Psoas muscle (tissue), 8 donors: ENCODE measurements around the gene ANKRD30B. TPM values are rescaled to one million over a fixed set of nuclear protein-coding genes. Genes with fewer than 3 reads are reported as not detected.
"Not testable (repeated sequence)": the region's sequence is repeated elsewhere in the genome, so short reads cannot be mapped to it uniquely, and the experiment has no call there.

ENCODE experiments used
- ATAC-seq, 4 donors: fragments of 200-7000 bp; cut with Tn5 transposase; one replicate each; pipeline ENCODE4 v1.9.1; 2020; ENCODE audit warnings: moderate library complexity in 3 of 4, mild to moderate bottlenecking in 2 of 4
- DNase-seq, 2 donors: peaks; one replicate each; pipeline ENCODE4 v3.0.0-alpha.2; 2020
- H3K27ac ChIP-seq: fragments of 200-600 bp; one replicate; pipeline ENCODE4 v1.8.0; 2022
- H3K27me3 ChIP-seq, 3 donors: fragments of 200-600 bp in 1 of 3; one replicate each; pipeline versions ENCODE4 v1.6.1 to v1.8.0; 2013 to 2022; ENCODE audit warnings: low read length in 2 of 3, mild to moderate bottlenecking in 2 of 3, moderate library complexity in 1 of 3; ENCODE audit not compliant: insufficient read depth in 3 of 3
- H3K36me3 ChIP-seq, 2 donors: fragments of 200-600 bp in 1 of 2; one replicate each; pipeline versions ENCODE4 v1.6.1 to v1.8.0; 2013 to 2022; ENCODE audit warnings: low read depth in 1 of 2, mild to moderate bottlenecking in 1 of 2, moderate library complexity in 1 of 2; ENCODE audit not compliant: insufficient read depth in 1 of 2
- H3K4me1 ChIP-seq: fragments of 200-600 bp; one replicate; pipeline ENCODE4 v1.8.0; 2022
- H3K4me3 ChIP-seq: fragments of 200-600 bp; one replicate; pipeline ENCODE4 v1.8.0; 2022; ENCODE audit warnings: mild to moderate bottlenecking
- H3K9me3 ChIP-seq: fragments of 200-600 bp; one replicate; pipeline ENCODE4 v1.8.0; 2022
- WGBS, 3 donors: extraction: QIAGEN DNeasy Blood & Tissue Kit; methylation state at CpG; one replicate each; pipeline versions ENCODE4 v1.1.6 to v1.1.7; 2013; 5-methylcytosine and 5-hydroxymethylcytosine counted together
- intact Hi-C, 2 donors: fragments of 100-400 bp; cut with DNase I; formaldehyde crosslinking; loops; one replicate each; pipeline versions ENCODE4 v1.11.0 to v1.14.2; 2022
- polyA plus RNA-seq, 3 donors: library from polyadenylated mRNA; stranded (reverse); fragments of 200-250 nt; gene quantifications; one replicate each; pipeline ENCODE4 v1.2.3, GENCODE V29; 2013
- total RNA-seq, 4 donors: library from RNA; stranded (reverse); fragmentation: NEBNext Ultra II Directional in 2 of 4; extraction: Animal tissue kit (Norgen Biotek cat#: 25700) in 2 of 4; gene quantifications; one replicate each; pipeline versions ENCODE4 v1.2.1 to v1.2.4, GENCODE V29; 2021 to 2023
- TF ChIP-seq, protein P1 (sequence below): fragments of 200-600 bp; IDR thresholded peaks from one replicate; pipeline ENCODE4 v1.8.0; 2022; ENCODE audit warnings: antibody characterized with exemption
- donor health status: healthy with polysubstance abuse.
- donor health status: DM: no; HTN: no; CAD: no; lungs with moderate emphysema.
- donor health status: Bipolar disorder and iron deficiency.
- donor health status: healthy.
- donor health status: DM: yes; HTN: yes; CAD: no.
- donor health status: DM: no; HTN: no; CAD: no.
- donor health status: DM: no; HTN: no; CAD: no.
- donor health status: DM: yes; HTN: yes; CAD: no.

Gene ANKRD30B
- total and polyA plus RNA-seq, 7 donors: 0.04 to 0.10 TPM; not detected in 5

DNA sequence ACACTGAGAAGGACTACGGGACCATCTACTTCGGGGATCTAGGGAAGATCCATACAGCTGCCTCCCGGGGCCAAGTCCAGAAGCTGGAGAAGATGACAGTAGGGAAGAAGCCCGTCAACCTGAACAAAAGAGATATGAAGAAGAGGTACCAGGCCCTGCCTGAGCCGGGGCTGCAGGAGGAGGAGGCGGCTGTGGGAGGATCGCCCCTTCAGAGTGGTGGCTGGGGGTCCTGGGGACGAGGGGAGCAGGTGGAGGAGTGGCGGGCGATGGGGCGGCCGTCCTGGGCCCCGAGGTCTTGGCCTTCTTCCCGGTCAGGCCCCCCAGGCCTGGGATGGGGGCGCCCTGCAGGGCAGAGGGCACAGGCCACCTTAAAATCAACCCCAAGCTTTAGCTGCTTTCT lies 524 bp downstream of the ANKRD30B start:
- H3K9me3 ChIP-seq: no peaks in the 10 kb centered on the region
- no peak for DNase-seq
- peaks cover 0 to 7% (median 0%) of the 10 kb centered on the region in 3 donors for H3K27me3 ChIP-seq
- no peak for ATAC-seq
- no peaks in the 10 kb centered on the region for H3K4me1 ChIP-seq
- TF ChIP-seq, protein P1, sequence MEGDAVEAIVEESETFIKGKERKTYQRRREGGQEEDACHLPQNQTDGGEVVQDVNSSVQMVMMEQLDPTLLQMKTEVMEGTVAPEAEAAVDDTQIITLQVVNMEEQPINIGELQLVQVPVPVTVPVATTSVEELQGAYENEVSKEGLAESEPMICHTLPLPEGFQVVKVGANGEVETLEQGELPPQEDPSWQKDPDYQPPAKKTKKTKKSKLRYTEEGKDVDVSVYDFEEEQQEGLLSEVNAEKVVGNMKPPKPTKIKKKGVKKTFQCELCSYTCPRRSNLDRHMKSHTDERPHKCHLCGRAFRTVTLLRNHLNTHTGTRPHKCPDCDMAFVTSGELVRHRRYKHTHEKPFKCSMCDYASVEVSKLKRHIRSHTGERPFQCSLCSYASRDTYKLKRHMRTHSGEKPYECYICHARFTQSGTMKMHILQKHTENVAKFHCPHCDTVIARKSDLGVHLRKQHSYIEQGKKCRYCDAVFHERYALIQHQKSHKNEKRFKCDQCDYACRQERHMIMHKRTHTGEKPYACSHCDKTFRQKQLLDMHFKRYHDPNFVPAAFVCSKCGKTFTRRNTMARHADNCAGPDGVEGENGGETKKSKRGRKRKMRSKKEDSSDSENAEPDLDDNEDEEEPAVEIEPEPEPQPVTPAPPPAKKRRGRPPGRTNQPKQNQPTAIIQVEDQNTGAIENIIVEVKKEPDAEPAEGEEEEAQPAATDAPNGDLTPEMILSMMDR: no peak
- no peaks in the 10 kb centered on the region for H3K36me3 ChIP-seq
- no peak overlapping the region for H3K4me3 ChIP-seq
- intact Hi-C loops: no loop called here
- WGBS, 3 donors: 32 to 40% (median 35%) methylated on average over 10 to 15 of the region's 15 CpGs
- no peak overlapping the region for H3K27ac ChIP-seq

DNA sequence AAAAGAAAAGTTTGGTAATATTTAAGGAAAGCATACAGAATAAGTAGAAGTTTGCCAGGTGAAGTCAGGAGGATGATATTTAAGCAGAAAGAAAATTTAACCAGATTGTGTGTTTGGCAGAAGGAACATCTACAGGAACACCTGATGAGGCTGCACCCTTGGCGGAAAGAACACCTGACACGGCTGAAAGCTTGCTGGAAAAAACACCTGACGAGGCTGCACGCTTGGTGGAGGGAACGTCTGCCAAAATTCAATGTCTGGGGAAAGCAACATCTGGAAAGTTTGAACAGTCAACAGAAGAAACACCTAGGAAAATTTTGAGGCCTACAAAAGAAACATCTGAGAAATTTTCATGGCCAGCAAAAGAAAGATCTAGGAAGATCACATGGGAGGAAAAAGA lies 15.6 kb downstream of the ANKRD30B start:
- 77 to 79% (median 78%) methylated on average over 5 of the region's 5 CpGs for WGBS, 3 donors
- not testable (repeated sequence) for H3K4me3 ChIP-seq, ATAC-seq, H3K27ac ChIP-seq, H3K9me3 ChIP-seq, H3K4me1 ChIP-seq, H3K27me3 ChIP-seq, DNase-seq, H3K36me3 ChIP-seq
- intact Hi-C loops: loop anchor here in 1 of 2 donors (10.0 kb wide), 1 partner anchor 59 kb away; no protein-coding TSS in a partner anchor

DNA sequence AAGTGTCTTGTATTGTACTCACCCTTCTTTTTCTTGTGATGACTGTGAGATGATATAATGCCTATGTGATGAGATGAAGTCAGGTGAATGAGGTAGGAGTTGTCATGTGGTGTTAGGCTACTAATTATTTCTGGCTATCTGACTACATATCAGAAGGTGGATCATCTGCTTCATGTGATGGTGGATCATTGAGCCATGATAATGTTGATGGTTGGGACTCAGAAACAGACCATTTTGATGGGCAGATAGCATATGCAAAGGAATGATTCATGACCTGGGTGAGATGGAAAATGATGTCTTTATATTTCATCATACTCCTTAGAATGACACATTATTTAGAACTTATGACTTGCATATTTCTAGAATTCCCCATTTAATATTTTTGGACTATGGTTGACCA lies 19.5 kb downstream of the ANKRD30B start:
- Histone ChIP-seq H3K36me3 (no peaks in the 10 kb centered on the region), H3K27ac (no peak overlapping the region), H3K27me3 (no peaks in the 10 kb centered on the region), H3K4me3 (no peak overlapping the region), H3K4me1 (no peaks in the 10 kb centered on the region), H3K9me3 (no peaks in the 10 kb centered on the region)
- ATAC-seq (no peak), DNase-seq (no peak)
- TF ChIP-seq, protein P1: no peak
- intact Hi-C loops: loop anchor here in 1 of 2 donors (10.0 kb wide), 1 partner anchor 63 kb away; no protein-coding TSS in a partner anchor

DNA sequence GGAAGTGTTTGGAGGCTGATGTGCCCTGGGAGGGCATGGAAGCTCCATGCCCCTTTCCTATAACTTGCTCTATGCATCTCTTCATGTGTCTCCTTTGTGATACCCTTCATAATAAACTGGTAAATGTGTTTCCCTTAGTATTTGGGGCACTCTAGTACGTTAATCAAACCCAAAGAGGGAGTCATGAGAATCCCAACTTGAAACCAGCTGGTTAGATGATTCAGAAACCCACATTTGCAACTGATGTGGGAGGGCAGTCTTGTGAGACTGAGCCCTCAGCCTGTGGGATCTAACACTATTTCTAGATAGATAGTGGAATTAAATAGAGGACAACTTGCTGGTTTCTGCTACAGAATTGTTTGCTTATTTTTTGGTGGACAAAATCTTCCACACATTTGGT lies 20.3 kb downstream of the ANKRD30B start:
- Histone ChIP-seq H3K4me1 (no peaks in the 10 kb centered on the region), H3K27ac (no peak overlapping the region), H3K4me3 (no peak overlapping the region), H3K9me3 (no peaks in the 10 kb centered on the region), H3K36me3 (no peaks in the 10 kb centered on the region), H3K27me3 (no peaks in the 10 kb centered on the region)
- intact Hi-C loops: loop anchor here in 1 of 2 donors (10.0 kb wide), 1 partner anchor 63 kb away; no protein-coding TSS in a partner anchor
- WGBS, 3 donors: 9 to 29% (median 10%) methylated on average over 1 of the region's 1 CpG
- ATAC-seq (no peak), DNase-seq (no peak)
- TF ChIP-seq, protein P1: no peak

DNA sequence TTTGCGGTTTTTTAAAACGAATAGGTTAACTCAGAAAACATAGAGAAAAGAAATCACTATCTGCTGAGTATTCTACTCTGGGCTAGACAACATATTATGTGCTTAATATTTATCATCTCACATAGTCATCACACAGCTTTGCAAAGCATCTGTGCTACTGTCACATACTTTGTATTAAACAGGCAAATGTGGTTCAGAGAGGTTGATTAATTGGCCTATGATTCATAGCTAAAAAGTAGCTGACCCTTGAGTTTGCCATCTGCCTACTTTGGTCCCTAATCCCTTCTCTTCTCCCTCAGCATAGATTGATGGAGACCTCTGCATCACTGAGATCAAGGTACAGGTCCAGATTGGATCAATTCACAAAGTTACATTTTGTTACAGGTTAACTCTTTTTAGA lies 21.4 kb downstream of the ANKRD30B start:
- Histone ChIP-seq H3K27ac (no peak overlapping the region), H3K4me1 (no peaks in the 10 kb centered on the region), H3K9me3 (no peaks in the 10 kb centered on the region), H3K4me3 (no peak overlapping the region), H3K27me3 (no peaks in the 10 kb centered on the region), H3K36me3 (no peaks in the 10 kb centered on the region)
- DNase-seq (no peak), ATAC-seq (no peak)
- 87 to 89% (median 89%) methylated on average over 2 of the region's 2 CpGs for WGBS, 3 donors
- TF ChIP-seq, protein P1: no peak
- intact Hi-C loops: loop anchor here in 1 of 2 donors (10.0 kb wide), 1 partner anchor 65 kb away; no protein-coding TSS in a partner anchor
